Astrocyte (in vitro differentiated cells and primary cell): Measurements from ENCODE around the gene MBNL1. TPM values are rescaled to one million over a fixed set of nuclear protein-coding genes. Genes with fewer than 3 reads are reported as not detected.

Source experiments
- DNase-seq: peaks from one replicate; pipeline ENCODE4 v3.0.0-alpha.2; 2010; ENCODE audit warnings: low read depth
- FAIRE-seq: peaks from 2 replicates; lab custom pipeline; 2011; peaks lifted over from hg19 to GRCh38; lab: Jason Lieb, UNC
- H2AFZ ChIP-seq: 2 replicates; pipeline ENCODE4 v1.6.0; 2012; ENCODE audit warnings: low read depth, low read length, inconsistent platforms
- H3K27ac ChIP-seq: 2 replicates; pipeline ENCODE4 v1.5.1; 2011; ENCODE audit warnings: low read depth, low read length, inconsistent platforms
- H3K27me3 ChIP-seq: 2 replicates; pipeline ENCODE4 v1.6.0; 2011; ENCODE audit warnings: low read length, inconsistent platforms; ENCODE audit not compliant: insufficient read depth
- H3K36me3 ChIP-seq: 2 replicates; pipeline ENCODE4 v1.5.1; 2011; ENCODE audit warnings: low read length, inconsistent platforms; ENCODE audit not compliant: insufficient read depth
- H3K4me1 ChIP-seq: 2 replicates; pipeline ENCODE4 v1.5.1; 2011; ENCODE audit warnings: low read length, inconsistent platforms; ENCODE audit not compliant: insufficient read depth
- H3K4me2 ChIP-seq: 2 replicates; pipeline ENCODE4 v1.6.0; 2012; ENCODE audit warnings: low read length, inconsistent platforms
- H3K4me3 ChIP-seq: 2 replicates; pipeline ENCODE4 v1.5.1; 2011; ENCODE audit warnings: low read depth, mild to moderate bottlenecking, low read length, inconsistent platforms; ENCODE audit not compliant: insufficient read depth
- H3K79me2 ChIP-seq: 2 replicates; pipeline ENCODE4 v1.6.0; 2012; ENCODE audit warnings: mild to moderate bottlenecking, low read length, inconsistent platforms; ENCODE audit not compliant: insufficient read depth
- H3K9ac ChIP-seq: 2 replicates; pipeline ENCODE4 v1.6.0; 2012; ENCODE audit warnings: mild to moderate bottlenecking, low read length, inconsistent platforms
- H3K9me3 ChIP-seq: 2 replicates; pipeline ENCODE4 v1.5.1; 2012; ENCODE audit warnings: low read depth, mild to moderate bottlenecking, low read length, inconsistent platforms; ENCODE audit not compliant: insufficient read depth
- H4K20me1 ChIP-seq: 2 replicates; pipeline ENCODE4 v1.6.0; 2012; ENCODE audit warnings: low read length, inconsistent platforms; ENCODE audit not compliant: insufficient read depth
- H3K27ac Mint-ChIP-seq: one replicate; pipeline ENCODE4 v1.8.0; 2021; ENCODE audit warnings: mild to moderate bottlenecking, mixed read lengths; ENCODE audit not compliant: unreplicated experiment
- H3K27me3 Mint-ChIP-seq: one replicate; pipeline ENCODE4 v1.8.0; 2021; ENCODE audit warnings: low read depth, mixed read lengths; ENCODE audit not compliant: unreplicated experiment
- H3K36me3 Mint-ChIP-seq: one replicate; pipeline ENCODE4 v1.8.0; 2021; ENCODE audit warnings: low read depth, mixed read lengths; ENCODE audit not compliant: unreplicated experiment
- H3K4me1 Mint-ChIP-seq: one replicate; pipeline ENCODE4 v1.8.0; 2021; ENCODE audit warnings: low read depth, mixed read lengths; ENCODE audit not compliant: unreplicated experiment
- H3K4me3 Mint-ChIP-seq: one replicate; pipeline ENCODE4 v1.8.0; 2021; ENCODE audit warnings: mild to moderate bottlenecking, moderate library complexity, mixed read lengths; ENCODE audit not compliant: unreplicated experiment
- H3K9me3 Mint-ChIP-seq: one replicate; pipeline ENCODE4 v1.8.0; 2021; ENCODE audit warnings: mild to moderate bottlenecking, mixed read lengths; ENCODE audit not compliant: unreplicated experiment
- CTCF ChIP-seq: IDR thresholded peaks from 2 replicates; pipeline ENCODE4 v1.5.1; 2011; ENCODE audit warnings: low read depth, mild to moderate bottlenecking, inconsistent platforms, low read length, moderate library complexity; ENCODE audit not compliant: insufficient read depth
- EZH2 ChIP-seq: IDR thresholded peaks from 2 replicates; pipeline ENCODE4 v1.6.1; 2012; ENCODE audit warnings: mild to moderate bottlenecking, low read length, inconsistent platforms; ENCODE audit not compliant: insufficient read depth
- total RNA-seq: library from RNA; stranded (reverse); gene quantifications from 2 replicates; pipeline ENCODE4 v1.2.1, GENCODE V29; 2021

MBNL1 gene
- total RNA-seq, 1 donor from 2014 or later: 93.1 TPM

GRCh38 chr3:152339881-152340505 lies 71.3 kb downstream of the MBNL1 start:
- Mint-ChIP-seq H3K4me3 (no peak overlapping the region), H3K27me3 (no peaks in the 10 kb centered on the region), H3K9me3 (no peaks in the 10 kb centered on the region), H3K36me3 (peaks cover 2% of the 10 kb centered on the region), H3K27ac (no peak overlapping the region), H3K4me1 (no peaks in the 10 kb centered on the region)
- Histone ChIP-seq H3K4me3 (no peak overlapping the region), H3K9ac (no peak overlapping the region), H3K79me2 (peaks cover 99% of the 10 kb centered on the region), H2AFZ (no peak overlapping the region), H3K4me1 (no peaks in the 10 kb centered on the region), H3K4me2 (no peak overlapping the region), H4K20me1 (peaks cover 53% of the 10 kb centered on the region), H3K36me3 (peaks cover 22% of the 10 kb centered on the region), H3K9me3 (no peaks in the 10 kb centered on the region), H3K27ac (no peak overlapping the region), H3K27me3 (no peaks in the 10 kb centered on the region)
- TF ChIP-seq EZH2 (no peak), CTCF (no peak)
- FAIRE-seq: no peak
- DNase-seq: no peak

GRCh38 chr3:152345233-152345632 lies 76.5 kb downstream of the MBNL1 start:
- no peaks in the 10 kb centered on the region for H3K9me3 Mint-ChIP-seq
- H3K36me3 Mint-ChIP-seq: peaks cover 2% of the 10 kb centered on the region
- no peak overlapping the region for H3K9ac ChIP-seq
- H3K36me3 ChIP-seq: peaks cover 11% of the 10 kb centered on the region
- H3K4me1 Mint-ChIP-seq: no peaks in the 10 kb centered on the region
- TF ChIP-seq EZH2 (no peak), CTCF (no peak)
- H3K27me3 Mint-ChIP-seq: no peaks in the 10 kb centered on the region
- peaks cover 53% of the 10 kb centered on the region for H4K20me1 ChIP-seq
- H3K4me3 ChIP-seq: no peak overlapping the region
- DNase-seq (no peak), FAIRE-seq (no peak)
- peaks cover 100% of the 10 kb centered on the region for H3K79me2 ChIP-seq
- H3K4me2 ChIP-seq: no peak overlapping the region
- no peak overlapping the region for H3K4me3 Mint-ChIP-seq
- H3K9me3 ChIP-seq: no peaks in the 10 kb centered on the region
- H3K27ac ChIP-seq: no peak overlapping the region
- no peak overlapping the region for H2AFZ ChIP-seq
- no peak overlapping the region for H3K27ac Mint-ChIP-seq
- peaks cover 19% of the 10 kb centered on the region for H3K4me1 ChIP-seq
- H3K27me3 ChIP-seq: no peaks in the 10 kb centered on the region

- H3K4me1 Mint-ChIP-seq: peaks cover 3% of the 10 kb centered on the region
- H3K9me3 ChIP-seq: no peaks in the 10 kb centered on the region
- peaks cover 56% of the 10 kb centered on the region for H4K20me1 ChIP-seq
- no peak overlapping the region for H3K4me2 ChIP-seq
- H3K4me1 ChIP-seq: peaks cover 24% of the 10 kb centered on the region
- H3K4me3 ChIP-seq: no peak overlapping the region
- no peak for FAIRE-seq
- H3K27ac ChIP-seq: no peak overlapping the region
- peaks cover 2% of the 10 kb centered on the region for H3K36me3 Mint-ChIP-seq
- no peak overlapping the region for H3K27ac Mint-ChIP-seq
- no peaks in the 10 kb centered on the region for H3K27me3 ChIP-seq
- no peak overlapping the region for H3K4me3 Mint-ChIP-seq
- DNase-seq: no peak
- no peaks in the 10 kb centered on the region for H3K27me3 Mint-ChIP-seq
- H3K9ac ChIP-seq: no peak overlapping the region
- peaks cover 7% of the 10 kb centered on the region for H3K36me3 ChIP-seq
- H3K9me3 Mint-ChIP-seq: no peaks in the 10 kb centered on the region
- H3K79me2 ChIP-seq: peaks cover 100% of the 10 kb centered on the region
- TF ChIP-seq EZH2: no peak
- TF ChIP-seq CTCF: no peak
- H2AFZ ChIP-seq: no peak overlapping the region
Observed at GRCh38 chr3:152346058-152346457, 77.3 kb downstream of the MBNL1 start.
